IPS-NIHi7 (cell line): ENCODE data around the gene TNNC1.

Source experiments
- DNase-seq: peaks from one replicate; pipeline ENCODE4 v3.0.0; 2012; ENCODE audit warnings: mixed read lengths; ENCODE audit errors: extremely low spot score

Gene TNNC1

DNA sequence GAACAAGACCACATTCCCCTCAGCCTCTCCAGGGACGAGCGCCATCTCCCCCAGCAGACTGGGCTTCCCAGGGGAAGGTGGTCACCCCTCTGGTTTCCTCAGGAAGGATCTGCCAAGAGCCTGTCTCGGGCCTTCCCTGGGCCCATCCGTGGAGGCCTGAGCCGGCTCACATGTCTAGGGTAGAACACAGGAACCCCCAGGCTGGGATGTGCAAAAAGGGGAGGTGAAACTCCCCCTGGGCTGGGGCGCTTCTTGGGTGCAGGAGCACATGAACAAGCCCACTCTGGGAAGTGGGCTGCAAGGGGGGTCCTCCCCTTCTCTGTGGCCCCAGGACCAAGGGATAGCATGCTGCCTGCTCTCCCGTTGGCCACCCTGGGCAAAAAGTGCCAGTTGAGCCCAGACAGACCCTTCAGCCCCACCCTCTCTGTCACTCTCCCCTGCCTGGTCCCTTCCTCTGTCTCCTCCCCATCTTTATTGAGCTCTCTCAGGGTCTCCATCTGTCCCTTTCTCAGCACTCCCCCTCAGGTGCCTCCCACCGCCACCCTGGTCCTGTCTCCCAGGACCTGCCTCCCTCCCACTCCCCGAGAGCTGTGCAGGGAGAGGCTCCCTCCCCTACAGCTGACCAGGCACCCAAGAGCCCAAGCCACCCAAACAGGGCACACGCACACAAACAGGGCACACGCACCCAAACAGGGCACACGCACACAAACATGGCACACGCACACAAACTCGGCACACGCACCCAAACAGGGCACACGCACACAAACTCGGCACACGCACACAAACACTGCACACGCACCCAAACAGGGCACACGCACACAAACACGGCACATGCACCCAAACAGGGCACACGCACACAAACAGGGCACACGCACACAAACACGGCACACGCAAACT lies 9.8 kb downstream of the TNNC1 start:
- no peak for DNase-seq

GRCh38 chr3:52443268-52443610 lies 10.6 kb downstream of the TNNC1 start:
- DNase-seq, result no peak

GRCh38 chr3:52442409-52443267 lies 11.2 kb downstream of the TNNC1 start:
- no peak for DNase-seq

DNA sequence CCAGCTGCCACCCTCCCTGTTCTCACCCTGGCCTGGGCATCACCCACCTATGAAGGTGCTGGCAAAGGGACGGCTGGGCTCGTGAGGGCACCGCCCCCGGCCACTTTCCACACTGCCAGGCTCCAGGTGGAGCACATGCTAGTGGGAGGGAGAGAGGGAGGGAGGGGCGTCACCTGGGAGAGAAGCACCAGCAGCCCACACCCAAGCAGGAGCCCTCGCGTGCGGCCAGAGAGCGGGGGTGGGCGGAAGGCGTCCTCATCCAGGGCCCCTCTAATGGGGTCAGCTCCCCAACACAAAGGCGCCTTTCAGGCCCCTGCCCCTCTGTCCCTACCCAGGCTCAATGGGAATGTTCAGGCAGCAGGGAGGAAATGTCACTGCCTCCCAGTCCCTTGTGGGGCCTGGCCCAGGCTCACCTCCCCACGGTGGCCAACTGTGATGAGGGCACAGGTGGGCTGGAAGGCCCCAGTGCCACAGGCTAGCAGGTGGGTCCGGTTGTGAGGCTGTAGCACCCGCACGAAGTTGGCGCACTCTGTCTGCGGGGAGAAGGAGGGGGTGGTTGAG lies 12.0 kb downstream of the TNNC1 start:
- DNase-seq, result no peak

GRCh38 chr3:52441091-52441771 lies 12.6 kb downstream of the TNNC1 start:
- no peak for DNase-seq

DNA sequence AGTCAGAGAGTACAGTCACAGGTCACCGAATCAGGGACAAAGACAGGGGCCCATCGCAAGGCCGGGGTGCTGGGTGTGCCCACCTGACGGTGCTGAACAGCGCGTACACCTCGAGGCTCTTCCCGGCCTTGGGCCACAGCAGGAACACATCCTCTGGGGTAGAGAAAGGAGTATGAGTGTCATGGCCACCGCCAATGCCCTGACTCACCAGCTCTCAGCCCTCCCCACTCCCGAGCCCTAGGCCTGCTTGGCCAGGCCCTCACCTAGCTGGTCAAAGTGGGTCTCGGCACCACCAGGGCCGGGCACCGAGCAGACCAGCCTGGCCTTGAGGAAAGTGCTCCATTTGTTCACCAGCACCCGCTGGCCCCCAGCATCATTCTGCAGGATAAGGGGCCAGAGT lies 13.2 kb downstream of the TNNC1 start:
- DNase-seq, result no peak

DNA sequence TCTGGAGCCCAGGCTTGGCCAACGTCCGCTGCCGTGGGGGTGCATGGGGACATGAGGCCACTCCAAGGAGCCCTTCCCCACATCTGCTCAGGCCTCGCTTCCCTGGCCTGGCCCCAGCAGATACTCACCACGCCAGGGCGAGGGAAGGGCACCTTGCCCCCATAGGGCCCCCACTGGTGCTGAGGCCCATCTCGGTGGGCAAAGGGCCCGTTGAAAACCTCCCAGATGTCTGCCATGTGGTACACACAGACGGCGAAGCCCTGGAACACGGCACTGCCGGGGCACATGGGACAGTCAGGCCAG lies 13.6 kb downstream of the TNNC1 start:
- DNase-seq, result no peak

DNA sequence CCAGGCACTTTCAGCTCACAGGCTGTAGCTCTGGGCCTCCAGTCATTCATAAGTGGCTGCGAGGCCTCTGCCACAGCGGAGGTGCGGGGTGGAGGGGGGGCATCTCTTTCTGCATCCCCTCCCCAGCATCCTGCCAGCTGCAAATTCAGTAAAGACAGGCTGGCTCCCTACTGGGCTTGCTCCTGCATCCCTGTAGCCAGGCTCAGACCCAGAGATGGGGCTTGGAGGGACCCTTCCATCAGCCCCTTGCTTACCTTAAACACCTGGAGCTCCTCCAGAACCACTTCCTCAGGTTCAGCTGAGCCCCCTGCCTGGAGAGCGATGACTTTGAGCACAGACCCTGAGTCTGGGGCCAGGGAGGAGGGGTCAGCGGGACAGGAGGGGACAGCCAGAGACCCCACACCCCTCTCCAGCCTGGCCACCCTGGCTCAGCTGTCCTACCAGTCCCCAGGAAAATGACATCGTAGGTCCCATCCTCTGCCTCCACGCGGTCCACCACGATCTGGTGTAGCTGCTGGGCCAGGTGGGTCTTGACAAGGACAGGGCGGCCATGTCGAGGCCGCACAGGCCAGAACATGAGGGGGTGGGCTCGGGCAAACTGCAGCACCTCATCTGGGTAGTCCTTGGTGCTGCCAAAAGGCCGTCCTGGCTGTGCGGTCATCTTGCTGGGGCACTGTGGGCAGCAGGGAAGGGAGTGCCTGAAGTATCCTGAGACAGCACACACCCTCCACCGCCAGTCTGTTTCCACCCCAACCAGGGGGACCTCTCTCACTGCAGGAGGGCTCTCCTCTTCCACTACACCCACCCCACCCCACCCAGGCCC lies 14.2 kb downstream of the TNNC1 start:
- no peak for DNase-seq

DNA sequence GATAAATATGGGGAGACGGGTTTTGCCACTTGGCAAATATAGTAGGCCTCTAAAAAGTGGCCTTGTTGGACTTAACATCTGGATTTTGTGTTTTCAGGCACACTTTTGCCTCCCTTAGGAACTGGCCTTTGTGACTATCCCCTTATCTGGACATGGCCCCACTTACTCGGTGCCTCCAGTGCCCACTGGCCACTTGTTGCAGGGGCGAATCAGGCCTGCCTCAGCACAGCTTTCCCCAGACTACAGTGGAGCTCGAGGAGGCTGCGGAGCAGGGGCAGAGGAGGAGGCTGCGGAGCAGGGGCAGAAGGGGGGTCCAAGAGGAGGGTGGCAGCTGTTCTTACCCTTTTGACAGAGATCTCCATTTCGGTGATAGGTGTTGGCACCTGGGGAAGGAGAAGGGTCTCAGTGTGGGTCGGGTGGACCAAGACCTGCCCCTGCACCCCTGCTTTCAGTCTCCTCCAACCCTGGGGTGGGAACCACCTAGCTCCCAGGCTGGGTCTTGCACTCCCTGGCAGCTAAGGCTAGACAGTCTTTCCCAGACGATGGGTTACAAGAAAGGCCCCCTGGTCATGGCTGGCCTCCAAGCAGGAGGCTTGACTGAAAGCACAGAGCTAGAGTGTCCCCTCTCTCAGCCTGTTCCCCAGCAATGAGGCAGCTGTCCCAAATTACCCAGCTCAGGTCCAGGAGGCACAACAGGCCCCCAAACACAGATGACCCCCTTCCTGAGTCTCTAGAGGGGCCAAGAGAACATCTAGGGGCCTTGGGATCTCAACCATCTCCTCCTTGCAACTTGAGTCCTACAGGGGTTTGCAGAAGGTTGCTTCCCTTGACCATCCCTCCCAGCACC lies 15.0 kb downstream of the TNNC1 start:
- no peak for DNase-seq

DNA sequence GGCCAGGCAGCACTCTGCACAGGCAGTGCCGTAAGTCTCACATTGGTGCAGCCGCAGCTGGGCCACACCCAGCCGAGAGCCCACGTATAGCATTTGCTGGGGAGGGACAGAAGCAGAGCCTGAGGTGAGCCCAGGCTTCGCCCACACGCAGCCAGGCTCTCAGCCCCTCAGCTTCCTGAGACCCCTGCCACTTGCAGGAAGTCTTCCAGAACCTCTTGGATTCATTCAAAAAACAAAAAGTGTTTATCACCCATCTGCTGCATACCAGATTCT lies 15.8 kb downstream of the TNNC1 start:
- DNase-seq, result no peak

DNA sequence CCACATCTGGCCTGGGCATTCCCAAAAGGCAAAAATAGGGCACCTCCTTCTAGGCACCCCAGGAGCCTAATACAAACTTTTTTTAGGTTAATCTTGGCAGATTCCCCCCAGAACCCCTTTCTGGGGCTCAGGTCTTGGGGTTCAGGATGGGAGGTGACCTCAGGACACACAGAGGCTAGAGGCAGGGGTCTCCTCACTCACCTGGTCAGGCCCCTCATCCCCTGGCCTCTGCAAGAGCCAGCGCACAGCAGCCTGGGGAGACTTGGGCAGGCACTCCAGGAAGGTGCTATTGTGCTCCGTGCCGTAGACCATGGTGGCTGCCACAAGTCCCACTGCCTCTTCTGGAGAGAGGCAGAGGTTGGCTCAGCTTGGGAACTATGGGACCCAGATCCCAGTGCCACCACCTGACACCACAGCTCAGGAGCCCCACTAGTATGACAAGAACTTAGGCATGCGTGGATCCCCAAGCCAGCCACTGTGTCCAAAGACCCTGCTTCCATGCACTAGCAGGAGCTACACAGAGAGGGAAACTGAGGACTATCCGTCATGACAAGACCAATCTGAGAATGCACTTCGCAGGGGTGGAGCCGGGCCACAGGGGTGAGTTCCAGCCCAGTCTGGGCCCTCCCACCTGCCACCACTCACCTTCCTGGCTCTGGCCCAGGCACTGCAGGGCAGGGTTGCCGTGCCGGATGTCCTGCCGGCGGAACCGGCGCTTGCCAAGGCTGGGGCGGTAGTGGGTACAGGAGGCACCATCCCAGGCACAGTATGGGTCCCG lies 16.3 kb downstream of the TNNC1 start:
- no peak for DNase-seq

DNA sequence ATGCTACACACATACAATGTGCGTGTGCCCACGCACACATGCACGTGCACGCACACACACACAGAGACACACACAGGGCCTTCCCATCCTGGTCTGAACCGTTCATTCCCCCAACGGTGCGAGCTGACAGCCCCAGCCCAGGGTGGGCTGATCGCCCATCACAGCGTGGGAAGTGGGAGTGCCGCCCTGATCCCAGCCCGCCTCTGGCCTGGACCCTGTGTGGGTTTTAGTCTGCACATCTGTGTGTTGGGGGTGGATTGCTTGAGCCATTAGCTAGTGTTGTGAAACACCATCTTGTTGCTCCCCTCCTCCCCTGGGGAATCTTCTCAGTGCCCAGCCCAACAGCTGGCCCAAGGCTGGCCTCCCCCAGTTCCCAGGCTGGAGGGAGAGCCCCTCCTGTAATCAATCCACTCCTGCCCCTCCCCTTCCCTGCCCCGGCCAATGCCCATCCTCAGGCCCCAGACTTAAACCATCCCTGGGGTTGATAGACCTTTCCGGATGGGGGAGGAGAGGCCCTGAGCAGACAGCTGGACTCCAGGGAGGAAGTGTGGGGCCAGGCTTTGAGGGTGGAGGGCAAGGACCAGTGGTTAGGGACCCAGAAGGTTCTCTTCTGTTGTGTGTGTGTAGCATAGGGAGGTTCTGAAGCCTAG lies 17.2 kb downstream of the TNNC1 start:
- DNase-seq, result no peak

- DNase-seq, result no peak
These were observed 18.4 kb downstream of the TNNC1 start for GRCh38 chr3:52435246-52436101.

- DNase-seq, result no peak
These were observed 19.2 kb downstream of the TNNC1 start for GRCh38 chr3:52434491-52435115.

DNA sequence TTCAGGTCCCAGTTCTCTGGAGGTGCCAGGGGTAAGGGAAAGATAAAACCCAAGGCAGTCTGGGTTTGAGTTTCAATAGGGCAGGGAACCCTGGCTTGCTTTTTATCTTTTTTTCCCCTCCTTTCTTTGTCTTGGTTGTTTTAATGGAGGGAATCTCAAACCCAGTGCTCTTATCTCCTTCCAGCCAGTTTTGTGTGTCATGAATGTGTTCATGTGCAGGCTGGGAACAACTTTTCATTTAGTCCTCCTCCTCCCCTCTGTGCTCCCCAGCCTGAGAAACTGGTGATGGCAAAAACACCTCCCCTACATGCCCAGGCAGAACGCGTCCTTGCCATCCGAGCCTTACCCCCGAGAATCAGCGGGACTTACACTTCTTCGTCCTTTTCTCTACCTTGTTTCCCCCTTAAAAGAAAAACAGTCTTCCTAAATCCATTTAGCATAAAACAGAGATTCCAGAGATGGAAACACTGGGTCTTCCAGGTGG lies 19.8 kb downstream of the TNNC1 start:
- no peak for DNase-seq

DNA sequence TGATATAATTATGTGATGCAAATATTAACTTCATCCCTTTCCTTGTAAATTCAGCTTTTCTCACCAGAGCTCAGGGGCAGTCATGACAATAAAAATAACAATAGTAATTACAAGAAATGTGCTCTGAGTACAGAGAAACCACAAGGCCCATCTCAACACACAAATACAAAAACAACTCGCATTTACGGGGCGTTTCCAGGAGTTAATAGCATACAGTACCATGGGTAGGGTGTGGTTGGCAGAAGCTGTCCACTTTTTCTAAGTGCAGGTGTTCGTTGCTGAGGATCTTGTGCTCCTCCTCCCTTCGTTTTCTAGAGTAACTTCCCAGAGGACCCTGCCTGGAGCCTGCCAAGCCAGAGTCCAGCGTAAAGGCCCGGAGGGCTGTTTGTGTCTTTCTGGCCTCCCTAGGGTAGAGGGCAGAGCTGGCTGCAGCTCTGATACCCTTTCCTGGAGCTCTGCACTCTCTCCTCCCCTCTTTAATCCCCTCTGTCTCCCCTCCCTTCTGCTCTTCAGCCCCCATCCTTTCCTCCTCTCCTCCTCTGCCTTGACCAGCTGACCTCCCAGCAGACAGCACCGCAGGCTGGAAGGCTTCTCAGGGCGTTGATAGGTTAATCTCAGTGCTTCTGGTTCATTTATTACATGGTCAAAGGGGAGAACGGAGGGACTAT lies 20.4 kb downstream of the TNNC1 start:
- no peak for DNase-seq

DNA sequence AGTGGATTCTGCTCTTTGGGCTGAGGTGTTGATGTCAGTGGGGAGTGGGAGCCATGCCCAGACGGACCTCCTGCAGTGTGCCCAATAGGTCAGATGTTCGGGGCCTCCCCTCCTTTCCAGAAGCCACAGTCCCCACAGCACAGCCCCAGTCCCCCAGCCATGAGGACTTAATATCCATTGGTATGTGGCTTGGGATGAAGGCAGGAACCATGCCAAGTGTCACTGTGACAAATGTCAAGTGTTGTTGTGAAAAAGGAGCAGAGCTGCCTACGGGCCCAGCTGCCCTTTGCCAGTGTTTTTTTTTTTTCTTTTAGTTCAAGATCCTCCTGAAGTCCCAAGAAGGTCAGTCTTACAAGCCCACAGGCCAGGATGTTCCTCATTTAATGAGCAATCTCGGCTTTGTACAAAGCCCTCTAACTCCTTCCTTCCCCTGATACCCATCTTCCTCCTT lies 21.1 kb downstream of the TNNC1 start:
- no peak for DNase-seq
